GM23338 (cell line): ENCODE results near the gene AKR1B1. TPM values are rescaled to one million over a fixed set of nuclear protein-coding genes. Genes with fewer than 3 reads are reported as not detected.

ENCODE experiments used
- ATAC-seq: fragments of 200-7000 bp; cut with Tn5 transposase; 3 replicates; pipeline ENCODE4 v1.9.1; 2020
- DNase-seq: peaks from one replicate; pipeline ENCODE4 v3.0.0-alpha.2; 2015; ENCODE audit warnings: low spot score
- H2AFZ ChIP-seq: fragments of 200-600 bp; sonication (generic); 2 replicates; pipeline ENCODE4 v1.8.0; 2016; ENCODE audit warnings: antibody characterized with exemption, mild to moderate bottlenecking, moderate library complexity
- H3F3A ChIP-seq: fragments of 200-600 bp; sonication (generic); replicated peaks from 2 replicates; pipeline ENCODE4 v1.8.0; 2017; ENCODE audit warnings: antibody characterized with exemption, mixed run types, low read depth
- H3K27ac ChIP-seq: fragments of 200-600 bp; sonication (generic); 2 replicates; pipeline ENCODE4 v1.6.1; 2016; ENCODE audit warnings: low read depth
- H3K27me3 ChIP-seq: fragments of 200-600 bp; sonication (generic); 2 replicates; pipeline ENCODE4 v1.8.0; 2016; ENCODE audit warnings: mild to moderate bottlenecking, mixed run types, moderate library complexity; ENCODE audit not compliant: insufficient read depth
- H3K36me3 ChIP-seq: fragments of 200-600 bp; sonication (generic); 2 replicates; pipeline ENCODE4 v1.8.0; 2016; ENCODE audit warnings: mild to moderate bottlenecking; ENCODE audit not compliant: insufficient read depth
- H3K4me1 ChIP-seq: fragments of 200-600 bp; sonication (generic); 2 replicates; pipeline ENCODE4 v1.8.0; 2016; ENCODE audit warnings: mild to moderate bottlenecking, moderate library complexity; ENCODE audit not compliant: insufficient read depth
- H3K4me2 ChIP-seq: fragments of 200-600 bp; sonication (generic); 2 replicates; pipeline ENCODE4 v1.7.1; 2017; ENCODE audit warnings: mixed run types
- H3K4me3 ChIP-seq: fragments of 200-600 bp; sonication (generic); 2 replicates; pipeline ENCODE4 v1.6.1; 2016; ENCODE audit warnings: mixed run types
- H3K79me2 ChIP-seq: fragments of 200-600 bp; sonication (generic); replicated peaks from 2 replicates; pipeline ENCODE4 v1.8.0; 2017; ENCODE audit warnings: mild to moderate bottlenecking; ENCODE audit not compliant: insufficient read depth
- H3K9me2 ChIP-seq: fragments of 200-600 bp; sonication (generic); 2 replicates; pipeline ENCODE4 v1.8.0; 2017; ENCODE audit not compliant: insufficient read depth
- H4K20me1 ChIP-seq: fragments of 200-600 bp; sonication (generic); replicated peaks from 2 replicates; pipeline ENCODE4 v1.8.0; 2017; ENCODE audit warnings: mild to moderate bottlenecking; ENCODE audit not compliant: insufficient read depth
- H3K27ac Mint-ChIP-seq: 2 replicates; pipeline ENCODE4 v1.8.0; 2020; ENCODE audit warnings: inconsistent platforms, mild to moderate bottlenecking, moderate library complexity, mixed read lengths
- H3K27me3 Mint-ChIP-seq: 3 replicates; pipeline ENCODE4 v1.8.0; 2022; ENCODE audit warnings: low read depth, mild to moderate bottlenecking, moderate library complexity, mixed read lengths, inconsistent platforms; ENCODE audit not compliant: insufficient read depth, poor library complexity
- H3K36me3 Mint-ChIP-seq: 3 replicates; pipeline ENCODE4 v1.8.0; 2021; ENCODE audit warnings: low read depth, mild to moderate bottlenecking, inconsistent platforms, moderate library complexity, mixed read lengths
- H3K4me1 Mint-ChIP-seq: 3 replicates; pipeline ENCODE4 v1.8.0; 2020; ENCODE audit warnings: mild to moderate bottlenecking, inconsistent platforms, mixed read lengths
- H3K4me3 Mint-ChIP-seq: 3 replicates; pipeline ENCODE4 v1.8.0; 2021; ENCODE audit warnings: moderate library complexity, mild to moderate bottlenecking, inconsistent platforms, mixed read lengths
- H3K9me3 Mint-ChIP-seq: 3 replicates; pipeline ENCODE4 v1.8.0; 2020; ENCODE audit warnings: moderate library complexity, mild to moderate bottlenecking, inconsistent platforms, mixed read lengths
- CREB1 ChIP-seq: fragments of 250-450 bp; sonication (Bioruptor Pico); IDR thresholded peaks from 2 replicates; pipeline ENCODE4 v1.5.0; 2020; ENCODE audit warnings: low read depth, mild to moderate bottlenecking, moderate library complexity
- CTCF ChIP-seq, 2 experiments: fragments of 200-600 bp in 1 of 2; sonication (generic) in 1 of 2; conservative IDR thresholded peaks; 2 replicates each; pipeline versions ENCODE4 v1.5.1 to v1.6.1; 2016 to 2017; ENCODE audit warnings: antibody characterized with exemption in 2 of 2, low read depth in 2 of 2, mild to moderate bottlenecking in 2 of 2, moderate library complexity in 1 of 2
- ETS1 ChIP-seq: IDR thresholded peaks from 2 replicates; pipeline ENCODE4 v1.6.1; 2016; ENCODE audit warnings: antibody characterized with exemption
- EZH2 ChIP-seq: fragments of 200-600 bp; sonication (generic); IDR thresholded peaks from one replicate; pipeline ENCODE4 v1.8.0; 2017; ENCODE audit warnings: antibody characterized with exemption, mild to moderate bottlenecking, low read depth; ENCODE audit not compliant: unreplicated experiment
- EZH2phosphoT487 ChIP-seq: fragments of 200-600 bp; sonication (generic); IDR thresholded peaks from one replicate; pipeline ENCODE4 v1.8.1; 2018; ENCODE audit warnings: antibody characterized with exemption; ENCODE audit not compliant: unreplicated experiment
- JUNB ChIP-seq: IDR thresholded peaks from one replicate; pipeline ENCODE4 v1.6.1; 2016; ENCODE audit warnings: antibody characterized with exemption; ENCODE audit not compliant: unreplicated experiment
- NANOG ChIP-seq: IDR thresholded peaks from 2 replicates; pipeline ENCODE4 v1.6.1; 2016; ENCODE audit warnings: antibody characterized with exemption, borderline replicate concordance
- POLR2AphosphoS5 ChIP-seq: IDR thresholded peaks from 2 replicates; pipeline ENCODE4 v1.6.1; 2016; ENCODE audit warnings: antibody characterized with exemption, low read depth
- REST ChIP-seq: IDR thresholded peaks from one replicate; pipeline ENCODE4 v1.6.1; 2018; ENCODE audit warnings: antibody characterized with exemption; ENCODE audit not compliant: unreplicated experiment
- STAT1 ChIP-seq: IDR thresholded peaks from one replicate; pipeline ENCODE4 v1.6.1; 2016; ENCODE audit warnings: antibody characterized with exemption; ENCODE audit not compliant: unreplicated experiment
- ZNF114 ChIP-seq: fragments of 250-450 bp; sonication (Bioruptor Pico); IDR thresholded peaks from 2 replicates; pipeline ENCODE4 v1.5.0; 2020; ENCODE audit warnings: mild to moderate bottlenecking, moderate library complexity
- ZNF331 ChIP-seq: fragments of 250-450 bp; sonication (Bioruptor Pico); IDR thresholded peaks from 2 replicates; pipeline ENCODE4 v1.5.0; 2020; ENCODE audit warnings: low read depth, mild to moderate bottlenecking, moderate library complexity
- ZNF462 ChIP-seq: fragments of 250-450 bp; sonication (Bioruptor Pico); IDR thresholded peaks from 2 replicates; pipeline ENCODE4 v1.5.0; 2020; ENCODE audit warnings: mild to moderate bottlenecking, moderate library complexity
- polyA plus RNA-seq: library from polyadenylated mRNA; unstranded; fragments of >200 nt; fragmentation: Nextera tagmentation; extraction: Ambion mirVana; gene quantifications from 2 replicates; pipeline ENCODE4 v1.2.1, GENCODE V29; 2016
- total RNA-seq: library from RNA; depleted of rRNA; stranded (reverse); fragments of >200 nt; shearing (Covaris generic); gene quantifications from 2 replicates; pipeline ENCODE4 v1.2.3, GENCODE V29; 2014

AKR1B1 gene
- total and polyA plus RNA-seq, 2 experiments from 2014 or later, result 132 to 154 TPM

- ATAC-seq, result no peak
- no peak for DNase-seq
These were observed 5.6 kb upstream of the AKR1B1 start for GRCh38 chr7:134464496-134464895.

More at GRCh38 chr7:134464496-134464895, 5.6 kb upstream of the AKR1B1 start:
- TF ChIP-seq STAT1, result no peak
- no peak for TF ChIP-seq ZNF114 (CRISPR knock-in tag)
- no peak for TF ChIP-seq CTCF (conservative IDR thresholded peaks at IDR 0.05; ENCODE audit: low read depth in 2 of 2)
- TF ChIP-seq REST, result no peak
- TF ChIP-seq CREB1 (CRISPR knock-in tag), result no peak
- TF ChIP-seq ZNF462 (CRISPR knock-in tag), result no peak
- no peak for TF ChIP-seq ETS1
- no peak for TF ChIP-seq POLR2AphosphoS5
- TF ChIP-seq ZNF331 (CRISPR knock-in tag), result no peak
- TF ChIP-seq NANOG, result no peak
- TF ChIP-seq JUNB, result no peak
- TF ChIP-seq EZH2, result no peak
- TF ChIP-seq EZH2phosphoT487, result no peak
- H3K4me3 ChIP-seq, result no peak overlapping the region
- H3K4me2 ChIP-seq, result no peak overlapping the region
- no peaks in the 10 kb centered on the region for H3F3A ChIP-seq
- peaks cover 8% of the 10 kb centered on the region; the same call in 1 of the 2 replicates for H3K9me2 ChIP-seq
- H3K27me3 ChIP-seq, result peaks cover 9% of the 10 kb centered on the region
- no peak overlapping the region for H3K27ac ChIP-seq
- H3K36me3 ChIP-seq, result no peaks in the 10 kb centered on the region
- no peak overlapping the region for H2AFZ ChIP-seq
- Mint-ChIP-seq H3K36me3 (no peaks in the 10 kb centered on the region), H3K27ac (no peak overlapping the region), H3K27me3 (peaks cover 4% of the 10 kb centered on the region), H3K9me3 (peaks cover 8% of the 10 kb centered on the region; the same call in 2 of the 3 replicates), H3K4me3 (no peak overlapping the region), H3K4me1 (no peaks in the 10 kb centered on the region)
- H3K79me2 ChIP-seq, result no peaks in the 10 kb centered on the region
- no peaks in the 10 kb centered on the region for H4K20me1 ChIP-seq
- H3K4me1 ChIP-seq, result no peaks in the 10 kb centered on the region
